HepG2 (cell line): ENCODE data around the gene TDRD9. TPM values are rescaled to one million over a fixed set of nuclear protein-coding genes. Genes with fewer than 3 reads are reported as not detected.

Source experiments
- ATF4 ChIP-seq, 2 experiments: fragments of 450-650 bp in 1 of 2; sonication (generic) in 1 of 2; formaldehyde crosslinking; IDR thresholded peaks; 2 replicates each; pipeline versions ENCODE4 v1.5.0 to v1.8.0; 2020 to 2022; ENCODE audit warnings: mild to moderate bottlenecking in 1 of 2, missing genetic modification reagents in 1 of 2
- CSRNP2 ChIP-seq: sonication (generic); formaldehyde crosslinking; conservative IDR thresholded peaks from 2 replicates; pipeline ENCODE4 v1.8.0; 2022; ENCODE audit warnings: low read depth, missing genetic modification reagents
- FOXO1 ChIP-seq: sonication (generic); formaldehyde crosslinking; IDR thresholded peaks from 2 replicates; pipeline ENCODE4 v1.4.0; 2020; ENCODE audit warnings: missing genetic modification reagents
- HMG20A ChIP-seq: IDR thresholded peaks from 2 replicates; pipeline ENCODE4 v1.6.1; 2016; ENCODE audit warnings: borderline replicate concordance
- MZF1 ChIP-seq: sonication (generic); formaldehyde crosslinking; IDR thresholded peaks from 2 replicates; pipeline ENCODE4 v1.8.1; 2023; ENCODE audit warnings: mild to moderate bottlenecking, missing genetic modification reagents, borderline replicate concordance
- RFX3 ChIP-seq: IDR thresholded peaks from 2 replicates; pipeline ENCODE4 v1.6.1; 2016; ENCODE audit warnings: missing biosample characterization, missing genetic modification reagents
- SP2 ChIP-seq: sonication (generic); formaldehyde crosslinking; IDR thresholded peaks from 2 replicates; pipeline ENCODE4 v1.5.1; 2020; ENCODE audit warnings: mild to moderate bottlenecking, missing genetic modification reagents
- TBP ChIP-seq: sonication (generic); formaldehyde crosslinking; IDR thresholded peaks from 2 replicates; pipeline ENCODE4 v1.5.0; 2020; ENCODE audit warnings: missing genetic modification reagents
- TGIF2 ChIP-seq: IDR thresholded peaks from 2 replicates; pipeline ENCODE4 v1.6.1; 2016; ENCODE audit warnings: control low read depth, missing compliant biosample characterization
- U2AF2 ChIP-seq: fragments of 200-400 bp; formaldehyde crosslinking; IDR thresholded peaks from 2 replicates; pipeline ENCODE4 v1.6.1; 2017; ENCODE audit warnings: low read depth, mild to moderate bottlenecking, low read length
- ZBTB7A ChIP-seq: sonication (generic); formaldehyde crosslinking; IDR thresholded peaks from 2 replicates; pipeline ENCODE4 v1.8.0; 2022; ENCODE audit warnings: mild to moderate bottlenecking, missing genetic modification reagents
- ZBTB7B ChIP-seq: sonication (generic); formaldehyde crosslinking; IDR thresholded peaks from 2 replicates; pipeline ENCODE4 v1.4.0; 2020; ENCODE audit warnings: missing genetic modification reagents
- ZFP1 ChIP-seq: IDR thresholded peaks from 2 replicates; pipeline ENCODE4 v1.6.1; 2016
- ZFP90 ChIP-seq: sonication (generic); formaldehyde crosslinking; IDR thresholded peaks from 2 replicates; pipeline ENCODE4 v1.8.0; 2022; ENCODE audit warnings: missing genetic modification reagents, mild to moderate bottlenecking, inconsistent platforms, borderline replicate concordance
- ZFX ChIP-seq: sonication (generic); formaldehyde crosslinking; IDR thresholded peaks from 2 replicates; pipeline ENCODE4 v1.4.0; 2020; ENCODE audit warnings: mild to moderate bottlenecking, low read depth, missing genetic modification reagents, moderate library complexity
- ZNF362 ChIP-seq: sonication (generic); formaldehyde crosslinking; IDR thresholded peaks from 2 replicates; pipeline ENCODE4 v1.4.0; 2020; ENCODE audit warnings: missing genetic modification reagents, mild to moderate bottlenecking, borderline replicate concordance
- ZNF510 ChIP-seq: sonication (generic); formaldehyde crosslinking; IDR thresholded peaks from 2 replicates; pipeline ENCODE4 v1.4.0; 2020; ENCODE audit warnings: low read depth, mild to moderate bottlenecking, missing genetic modification reagents
- ZNF772 ChIP-seq: sonication (generic); formaldehyde crosslinking; IDR thresholded peaks from 2 replicates; pipeline ENCODE4 v1.5.0; 2020; ENCODE audit warnings: mild to moderate bottlenecking, missing genetic modification reagents
- polyA plus RNA-seq, 8 experiments: library from polyadenylated mRNA; depleted of rRNA in 3 of 8; stranded (reverse) in 7 of 8; unstranded in 1 of 8; fragments of >200 nt; fragmentation: Illumina TruSeq in 4 of 8; extraction: Trizol in 4 of 8; gene quantifications; 2 replicates each; pipeline versions ENCODE4 v1.2.1 to v1.2.3, GENCODE V29; 2011 to 2016; ENCODE audit warnings: low read depth in 4 of 8, missing spikeins in 1 of 8, mixed read lengths in 1 of 8; ENCODE audit not compliant: insufficient read depth in 1 of 8
- total RNA-seq, 5 experiments: library from RNA; depleted of rRNA; stranded (reverse); fragments of >200 nt; fragmentation: Illumina TruSeq; extraction: Trizol; gene quantifications; 2 replicates each; pipeline ENCODE4 v1.2.3, GENCODE V29; 2016; ENCODE audit warnings: low read depth in 1 of 5
- TF ChIP-seq, protein P1 (sequence below): sonication (generic); formaldehyde crosslinking; IDR thresholded peaks from 2 replicates; pipeline ENCODE4 v1.4.0; 2020; ENCODE audit warnings: missing genetic modification reagents
- TF ChIP-seq, protein P2 (sequence below): sonication (generic); formaldehyde crosslinking; IDR thresholded peaks from 2 replicates; pipeline ENCODE4 v1.4.0; 2020; ENCODE audit warnings: missing genetic modification reagents

The TDRD9 gene
- total and polyA plus RNA-seq, 2 of the 13 experiments (the other 11 are each of a cell fraction or from before 2014, with no cell fraction given): not detected

GRCh38 chr14:103920981-103921854 is 7.0 kb upstream of the TDRD9 start (continued):
- TF ChIP-seq, protein P1, sequence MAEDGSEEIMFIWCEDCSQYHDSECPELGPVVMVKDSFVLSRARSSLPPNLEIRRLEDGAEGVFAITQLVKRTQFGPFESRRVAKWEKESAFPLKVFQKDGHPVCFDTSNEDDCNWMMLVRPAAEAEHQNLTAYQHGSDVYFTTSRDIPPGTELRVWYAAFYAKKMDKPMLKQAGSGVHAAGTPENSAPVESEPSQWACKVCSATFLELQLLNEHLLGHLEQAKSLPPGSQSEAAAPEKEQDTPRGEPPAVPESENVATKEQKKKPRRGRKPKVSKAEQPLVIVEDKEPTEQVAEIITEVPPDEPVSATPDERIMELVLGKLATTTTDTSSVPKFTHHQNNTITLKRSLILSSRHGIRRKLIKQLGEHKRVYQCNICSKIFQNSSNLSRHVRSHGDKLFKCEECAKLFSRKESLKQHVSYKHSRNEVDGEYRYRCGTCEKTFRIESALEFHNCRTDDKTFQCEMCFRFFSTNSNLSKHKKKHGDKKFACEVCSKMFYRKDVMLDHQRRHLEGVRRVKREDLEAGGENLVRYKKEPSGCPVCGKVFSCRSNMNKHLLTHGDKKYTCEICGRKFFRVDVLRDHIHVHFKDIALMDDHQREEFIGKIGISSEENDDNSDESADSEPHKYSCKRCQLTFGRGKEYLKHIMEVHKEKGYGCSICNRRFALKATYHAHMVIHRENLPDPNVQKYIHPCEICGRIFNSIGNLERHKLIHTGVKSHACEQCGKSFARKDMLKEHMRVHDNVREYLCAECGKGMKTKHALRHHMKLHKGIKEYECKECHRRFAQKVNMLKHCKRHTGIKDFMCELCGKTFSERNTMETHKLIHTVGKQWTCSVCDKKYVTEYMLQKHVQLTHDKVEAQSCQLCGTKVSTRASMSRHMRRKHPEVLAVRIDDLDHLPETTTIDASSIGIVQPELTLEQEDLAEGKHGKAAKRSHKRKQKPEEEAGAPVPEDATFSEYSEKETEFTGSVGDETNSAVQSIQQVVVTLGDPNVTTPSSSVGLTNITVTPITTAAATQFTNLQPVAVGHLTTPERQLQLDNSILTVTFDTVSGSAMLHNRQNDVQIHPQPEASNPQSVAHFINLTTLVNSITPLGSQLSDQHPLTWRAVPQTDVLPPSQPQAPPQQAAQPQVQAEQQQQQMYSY (CRISPR knock-in tag): peak; percentile 55; the same call in 1 of the 2 replicates
- no peak; the same call in none of the 2 replicates for TF ChIP-seq FOXO1 (CRISPR knock-in tag)
- TF ChIP-seq MZF1 (CRISPR knock-in tag): no peak
- no peak; the same call in 1 of the 2 replicates for TF ChIP-seq ZFP90 (CRISPR knock-in tag)
- TF ChIP-seq ZFX (CRISPR knock-in tag): peak; percentile 97
- TF ChIP-seq ZNF510 (CRISPR knock-in tag): 0 out of 2 replicates have a peak, but pooled peaks have one; percentile 73
- no peak; the same call in 1 of the 2 replicates for TF ChIP-seq HMG20A (CRISPR knock-in tag)
- no peak for TF ChIP-seq RFX3 (CRISPR knock-in tag)
- TF ChIP-seq ZFP1 (CRISPR knock-in tag): no peak
- TF ChIP-seq, protein P2, sequence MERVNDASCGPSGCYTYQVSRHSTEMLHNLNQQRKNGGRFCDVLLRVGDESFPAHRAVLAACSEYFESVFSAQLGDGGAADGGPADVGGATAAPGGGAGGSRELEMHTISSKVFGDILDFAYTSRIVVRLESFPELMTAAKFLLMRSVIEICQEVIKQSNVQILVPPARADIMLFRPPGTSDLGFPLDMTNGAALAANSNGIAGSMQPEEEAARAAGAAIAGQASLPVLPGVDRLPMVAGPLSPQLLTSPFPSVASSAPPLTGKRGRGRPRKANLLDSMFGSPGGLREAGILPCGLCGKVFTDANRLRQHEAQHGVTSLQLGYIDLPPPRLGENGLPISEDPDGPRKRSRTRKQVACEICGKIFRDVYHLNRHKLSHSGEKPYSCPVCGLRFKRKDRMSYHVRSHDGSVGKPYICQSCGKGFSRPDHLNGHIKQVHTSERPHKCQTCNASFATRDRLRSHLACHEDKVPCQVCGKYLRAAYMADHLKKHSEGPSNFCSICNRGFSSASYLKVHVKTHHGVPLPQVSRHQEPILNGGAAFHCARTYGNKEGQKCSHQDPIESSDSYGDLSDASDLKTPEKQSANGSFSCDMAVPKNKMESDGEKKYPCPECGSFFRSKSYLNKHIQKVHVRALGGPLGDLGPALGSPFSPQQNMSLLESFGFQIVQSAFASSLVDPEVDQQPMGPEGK (CRISPR knock-in tag): peak; percentile 55; the same call in 1 of the 2 replicates
- TF ChIP-seq ZBTB7A (CRISPR knock-in tag): no peak
- TF ChIP-seq ATF4 (CRISPR knock-in tag; IDR thresholded peaks at IDR 0.05): no peak
- TF ChIP-seq ZNF362 (CRISPR knock-in tag): no peak
- TF ChIP-seq CSRNP2 (CRISPR knock-in tag): no peak
- peak; percentile 74 for TF ChIP-seq TGIF2 (CRISPR knock-in tag)
- peak; percentile 55; the same call in 1 of the 2 replicates for TF ChIP-seq ZBTB7B (CRISPR knock-in tag)
- TF ChIP-seq TBP: no peak
- no peak for TF ChIP-seq U2AF2
- peak; percentile 90 for TF ChIP-seq ZNF772 (CRISPR knock-in tag)
- no peak; the same call in 1 of the 2 replicates for TF ChIP-seq SP2 (CRISPR knock-in tag)
